SJSA1 (cell line): ENCODE results near the gene ZNF714. TPM values are rescaled to one million over a fixed set of nuclear protein-coding genes. Genes with fewer than 3 reads are reported as not detected.
A peak's percentile ranks its signal among the peaks of the same experiment; 100 is the strongest.

Experiments used
- DNase-seq, 2 experiments: peaks; one replicate each; pipeline ENCODE4 v3.0.0-alpha.2; 2015 to 2020; ENCODE audit warnings: low spot score in 2 of 2, low read depth in 1 of 2
- H3K27ac ChIP-seq: fragments of 250-450 bp; sonication (Bioruptor Pico); 2 replicates; pipeline ENCODE4 v1.5.1; 2020; ENCODE audit warnings: mild to moderate bottlenecking, moderate library complexity
- H3K27me3 ChIP-seq: fragments of 250-450 bp; sonication (Bioruptor Pico); replicated peaks from 2 replicates; pipeline ENCODE4 v1.5.1; 2020; ENCODE audit warnings: mild to moderate bottlenecking, moderate library complexity
- H3K36me3 ChIP-seq: fragments of 250-450 bp; sonication (Bioruptor Pico); 2 replicates; pipeline ENCODE4 v1.5.1; 2020; ENCODE audit warnings: mild to moderate bottlenecking
- H3K4me1 ChIP-seq: fragments of 250-450 bp; sonication (Bioruptor Pico); replicated peaks from 2 replicates; pipeline ENCODE4 v1.6.1; 2021; ENCODE audit warnings: mild to moderate bottlenecking
- H3K4me3 ChIP-seq: fragments of 250-450 bp; sonication (Bioruptor Pico); 2 replicates; pipeline ENCODE4 v1.5.1; 2020; ENCODE audit warnings: mild to moderate bottlenecking
- H3K9me3 ChIP-seq: fragments of 250-450 bp; sonication (Bioruptor Pico); replicated peaks from 2 replicates; pipeline ENCODE4 v1.5.1; 2020; ENCODE audit warnings: mild to moderate bottlenecking
- total RNA-seq: library from RNA; depleted of rRNA; stranded (reverse); fragments of >200 nt; shearing (Covaris generic); gene quantifications from 2 replicates; pipeline ENCODE4 v1.2.3, GENCODE V29; 2014; rRNA removed

The ZNF714 gene
- total RNA-seq, result 14.4 and 25.8 TPM in 2 replicates

- Histone ChIP-seq H3K27ac (peak within 1 kb of the TSS; percentile 68), H3K9me3 (no peaks in the 10 kb centered on the region), H3K4me1 (no peaks in the 10 kb centered on the region; the same call in 1 of the 2 replicates), H3K4me3 (peak within 1 kb of the TSS; percentile 62), H3K27me3 (no peaks in the 10 kb centered on the region), H3K36me3 (peaks cover 3% of the 10 kb centered on the region; the same call in 1 of the 2 replicates)
- peak; percentile 80 to 85 for DNase-seq
These were observed at the start of gene ZNF714 for GRCh38 chr19:21082011-21082975. TSS of gene ZNF714 (plus strand) at chr19:21082203. CDS start at chr19:21098269, 16,066 bp downstream.

GRCh38 chr19:21045028-21045427, 37.0 kb upstream of the ZNF714 start:
- no peak for DNase-seq
- no peaks in the 10 kb centered on the region for H3K27me3 ChIP-seq
- no peaks in the 10 kb centered on the region for H3K4me1 ChIP-seq
- H3K9me3 ChIP-seq, result no peaks in the 10 kb centered on the region; the same call in 1 of the 2 replicates
- no peak overlapping the region for H3K27ac ChIP-seq
- no peak overlapping the region for H3K4me3 ChIP-seq
- H3K36me3 ChIP-seq, result peaks cover 33% of the 10 kb centered on the region

- peaks cover 31% of the 10 kb centered on the region for H3K36me3 ChIP-seq
- H3K27me3 ChIP-seq, result no peaks in the 10 kb centered on the region
- H3K9me3 ChIP-seq, result no peaks in the 10 kb centered on the region; the same call in 1 of the 2 replicates
- H3K27ac ChIP-seq, result no peak overlapping the region
- no peak overlapping the region for H3K4me3 ChIP-seq
- no peak for DNase-seq
- H3K4me1 ChIP-seq, result no peaks in the 10 kb centered on the region
These were observed 35.5 kb upstream of the ZNF714 start for GRCh38 chr19:21046489-21046888.

- Histone ChIP-seq H3K27me3 (no peaks in the 10 kb centered on the region), H3K4me3 (no peak overlapping the region), H3K27ac (no peak overlapping the region), H3K36me3 (peaks cover 28% of the 10 kb centered on the region), H3K4me1 (no peaks in the 10 kb centered on the region), H3K9me3 (peaks cover 2% of the 10 kb centered on the region; the same call in 1 of the 2 replicates)
- DNase-seq, result no peak
These were observed 34.3 kb upstream of the ZNF714 start for GRCh38 chr19:21047716-21048115.

- H3K4me3 ChIP-seq, result no peak overlapping the region
- peaks cover 32% of the 10 kb centered on the region for H3K36me3 ChIP-seq
- H3K9me3 ChIP-seq, result 0 out of 2 replicates have a peak, but pooled peaks cover 2% of the 10 kb centered on the region
- no peak overlapping the region for H3K27ac ChIP-seq
- no peak for DNase-seq
- no peaks in the 10 kb centered on the region for H3K27me3 ChIP-seq
- H3K4me1 ChIP-seq, result no peaks in the 10 kb centered on the region
These were observed 29.1 kb upstream of the ZNF714 start for GRCh38 chr19:21052902-21053301.

- H3K4me1 ChIP-seq, result no peaks in the 10 kb centered on the region
- no peak overlapping the region for H3K4me3 ChIP-seq
- no peak overlapping the region for H3K27ac ChIP-seq
- no peak for DNase-seq
- H3K9me3 ChIP-seq, result no peaks in the 10 kb centered on the region
- no peaks in the 10 kb centered on the region for H3K36me3 ChIP-seq
- no peaks in the 10 kb centered on the region for H3K27me3 ChIP-seq
These were observed 16.7 kb upstream of the ZNF714 start for GRCh38 chr19:21065336-21065735.

GRCh38 chr19:21084343-21084742, 2.3 kb downstream of the ZNF714 start:
- H3K27ac ChIP-seq, result no peak overlapping the region
- H3K36me3 ChIP-seq, result peaks cover 10% of the 10 kb centered on the region; the same call in 1 of the 2 replicates
- H3K4me3 ChIP-seq, result no peak overlapping the region
- DNase-seq, result no peak
- H3K27me3 ChIP-seq, result no peaks in the 10 kb centered on the region
- H3K9me3 ChIP-seq, result no peaks in the 10 kb centered on the region
- H3K4me1 ChIP-seq, result no peaks in the 10 kb centered on the region; the same call in 1 of the 2 replicates

- no peaks in the 10 kb centered on the region for H3K9me3 ChIP-seq
- peaks cover 6% of the 10 kb centered on the region; the same call in 1 of the 2 replicates for H3K36me3 ChIP-seq
- peaks cover 14% of the 10 kb centered on the region; the same call in 1 of the 2 replicates for H3K4me1 ChIP-seq
- no peaks in the 10 kb centered on the region for H3K27me3 ChIP-seq
- H3K27ac ChIP-seq, result no peak overlapping the region
- DNase-seq, result no peak
- no peak overlapping the region for H3K4me3 ChIP-seq
These were observed 5.9 kb downstream of the ZNF714 start for GRCh38 chr19:21087871-21088270.

GRCh38 chr19:21092109-21092508, 10.1 kb downstream of the ZNF714 start:
- H3K4me3 ChIP-seq, result no peak overlapping the region
- peaks cover 14% of the 10 kb centered on the region; the same call in 1 of the 2 replicates for H3K4me1 ChIP-seq
- DNase-seq, result peak in 1 of 2 experiments; percentile 16
- H3K36me3 ChIP-seq, result 0 out of 2 replicates have a peak, but pooled peaks cover 6% of the 10 kb centered on the region
- H3K27ac ChIP-seq, result no peak overlapping the region
- no peaks in the 10 kb centered on the region for H3K9me3 ChIP-seq
- no peaks in the 10 kb centered on the region for H3K27me3 ChIP-seq

- peaks cover 14% of the 10 kb centered on the region; the same call in 1 of the 2 replicates for H3K4me1 ChIP-seq
- no peak overlapping the region for H3K4me3 ChIP-seq
- H3K27ac ChIP-seq, result no peak overlapping the region
- no peaks in the 10 kb centered on the region for H3K27me3 ChIP-seq
- H3K9me3 ChIP-seq, result no peaks in the 10 kb centered on the region
- DNase-seq, result peak in 1 of 2 experiments; percentile 18
- no peaks in the 10 kb centered on the region for H3K36me3 ChIP-seq
These were observed 12.5 kb downstream of the ZNF714 start for GRCh38 chr19:21094347-21095025.

GRCh38 chr19:21098291-21098690, 16.3 kb downstream of the ZNF714 start:
- Histone ChIP-seq H3K27me3 (no peaks in the 10 kb centered on the region), H3K4me1 (no peaks in the 10 kb centered on the region), H3K9me3 (no peaks in the 10 kb centered on the region), H3K36me3 (no peaks in the 10 kb centered on the region; the same call in 1 of the 2 replicates), H3K4me3 (no peak overlapping the region), H3K27ac (no peak overlapping the region)
- no peak for DNase-seq

- DNase-seq, result no peak
- H3K9me3 ChIP-seq, result no peaks in the 10 kb centered on the region
- H3K27me3 ChIP-seq, result no peaks in the 10 kb centered on the region
- no peak overlapping the region for H3K4me3 ChIP-seq
- no peaks in the 10 kb centered on the region for H3K4me1 ChIP-seq
- H3K36me3 ChIP-seq, result peaks cover 5% of the 10 kb centered on the region; the same call in 1 of the 2 replicates
- H3K27ac ChIP-seq, result no peak overlapping the region
These were observed 19.7 kb downstream of the ZNF714 start for GRCh38 chr19:21101521-21102242.

GRCh38 chr19:21109116-21109515, 27.1 kb downstream of the ZNF714 start:
- no peaks in the 10 kb centered on the region for H3K27me3 ChIP-seq
- H3K9me3 ChIP-seq, result 0 out of 2 replicates have a peak, but pooled peaks cover 4% of the 10 kb centered on the region
- no peaks in the 10 kb centered on the region for H3K4me1 ChIP-seq
- no peak overlapping the region for H3K4me3 ChIP-seq
- no peak for DNase-seq
- no peak overlapping the region for H3K27ac ChIP-seq
- peaks cover 8% of the 10 kb centered on the region for H3K36me3 ChIP-seq
